Cerebellar nuclear complex (tissue), 1 donor: Measurements from ENCODE around the gene SAPCD2.
A peak's percentile ranks its signal among the peaks of the same experiment; 100 is the strongest.

ENCODE experiments used
- DNase-seq, 2 experiments: peaks; one replicate each; lab custom pipeline; 2025; lab: John Stamatoyannopoulos, UW

SAPCD2 gene

GRCh38 chr9:137080260-137081122, 10.1 kb upstream of the SAPCD2 start:
- DNase-seq, result no peak

- DNase-seq, result no peak
These were observed 9.0 kb upstream of the SAPCD2 start for GRCh38 chr9:137079401-137079787.

GRCh38 chr9:137078701-137079400, 8.5 kb upstream of the SAPCD2 start:
- DNase-seq, result no peak

- no peak for DNase-seq
These were observed 7.7 kb upstream of the SAPCD2 start for GRCh38 chr9:137077758-137078693.

- no peak for DNase-seq
These were observed 6.8 kb upstream of the SAPCD2 start, which contains the start of gene UAP1L1 for GRCh38 chr9:137077010-137077747. Gene UAP1L1 (plus strand): TSS chr9:137077517. CDS start chr9:137077533, 16 bp downstream.

GRCh38 chr9:137076636-137077009, 6.3 kb upstream of the SAPCD2 start:
- DNase-seq, result no peak

GRCh38 chr9:137075275-137075775, 5.0 kb upstream of the SAPCD2 start:
- DNase-seq, result no peak

- no peak for DNase-seq
These were observed 4.4 kb upstream of the SAPCD2 start for GRCh38 chr9:137074657-137075274.

GRCh38 chr9:137073992-137074399, 3.6 kb upstream of the SAPCD2 start:
- DNase-seq, result no peak

- DNase-seq, result no peak
These were observed 925 bp upstream of the SAPCD2 start for GRCh38 chr9:137071282-137071681.

GRCh38 chr9:137070906-137071275, 534 bp upstream of the SAPCD2 start:
- no peak for DNase-seq

- no peak for DNase-seq
These were observed 757 bp downstream of the SAPCD2 start for GRCh38 chr9:137069508-137070091.

GRCh38 chr9:137068539-137069507, 1.5 kb downstream of the SAPCD2 start:
- no peak for DNase-seq

- DNase-seq, result peak in 1 of 2 experiments; percentile 21
These were observed 2.4 kb downstream of the SAPCD2 start for GRCh38 chr9:137067860-137068538.

- DNase-seq, result no peak
These were observed 4.1 kb downstream of the SAPCD2 start for GRCh38 chr9:137066096-137066861.

- DNase-seq, result no peak
These were observed 4.9 kb downstream of the SAPCD2 start for GRCh38 chr9:137065336-137065967.

GRCh38 chr9:137064880-137065164, 5.5 kb downstream of the SAPCD2 start:
- DNase-seq, result no peak
